A673 (cell line): Measurements from ENCODE around the gene IGF1R. TPM values are rescaled to one million over a fixed set of nuclear protein-coding genes. Genes with fewer than 3 reads are reported as not detected.

Experiments used
- BruUV-seq: library from RNA; stranded (reverse); fragments of 400-500 nt; replicated peaks from 2 replicates; lab custom pipeline; 2021; lab: Mats Ljungman, UMichigan
- CTCF ChIA-PET: fragments of 300-600 bp; sonication (Branson Sonifier 250); formaldehyde crosslinking; loops from one replicate; lab custom pipeline; 2022; ENCODE audit warnings: antibody characterized with exemption; lab: Charles Lee
- POLR2A ChIA-PET: fragments of 300-600 bp; sonication (Branson Sonifier 250); formaldehyde crosslinking; loops from one replicate; lab custom pipeline; 2022; ENCODE audit warnings: antibody characterized with exemption; ENCODE audit not compliant: low non-redundant PET; lab: Charles Lee
- DNase-seq: peaks from one replicate; pipeline ENCODE4 v3.0.0-alpha.2; 2015; ENCODE audit warnings: low spot score
- H3K27ac ChIP-seq: fragments of 200-600 bp; sonication (generic); 2 replicates; pipeline ENCODE4 v1.5.1; 2016; ENCODE audit warnings: mixed run types, low read depth, mild to moderate bottlenecking, mixed read lengths, antibody characterized with exemption, low read length; ENCODE audit not compliant: poor library complexity, severe bottlenecking
- H3K27me3 ChIP-seq: fragments of 200-600 bp; sonication (generic); replicated peaks from 2 replicates; pipeline ENCODE4 v1.6.1; 2017; ENCODE audit warnings: mixed run types, low read depth, mild to moderate bottlenecking, mixed read lengths, antibody characterized with exemption, low read length; ENCODE audit not compliant: insufficient read depth, poor library complexity
- H3K36me3 ChIP-seq: fragments of 200-600 bp; sonication (generic); 2 replicates; pipeline ENCODE4 v1.6.1; 2016; ENCODE audit warnings: mixed run types, mild to moderate bottlenecking, mixed read lengths, antibody characterized with exemption, low read length; ENCODE audit not compliant: insufficient read depth, poor library complexity, severe bottlenecking
- H3K4me1 ChIP-seq: fragments of 200-600 bp; sonication (generic); 2 replicates; pipeline ENCODE4 v1.6.1; 2017; ENCODE audit warnings: mixed run types, mild to moderate bottlenecking, mixed read lengths, antibody characterized with exemption, low read length; ENCODE audit not compliant: insufficient read depth, poor library complexity, severe bottlenecking
- H3K4me3 ChIP-seq: fragments of 200-600 bp; sonication (generic); 2 replicates; pipeline ENCODE4 v1.5.1; 2016; ENCODE audit warnings: low read depth, mixed run types, mild to moderate bottlenecking, mixed read lengths, low read length; ENCODE audit not compliant: poor library complexity, severe bottlenecking
- H3K9me3 ChIP-seq: fragments of 200-600 bp; sonication (generic); 2 replicates; pipeline ENCODE4 v1.6.1; 2016; ENCODE audit warnings: mixed run types, low read depth, mild to moderate bottlenecking, mixed read lengths, antibody characterized with exemption, low read length; ENCODE audit not compliant: poor library complexity, severe bottlenecking
- CTCF ChIP-seq: fragments of 300-800, 200-600 bp; sonication (generic); conservative IDR thresholded peaks from 2 replicates; pipeline ENCODE4 v1.5.1; 2017; ENCODE audit warnings: low read depth, mild to moderate bottlenecking, antibody characterized with exemption, low read length, moderate library complexity, mixed read lengths
- EZH2 ChIP-seq: fragments of 200-600 bp; sonication (generic); IDR thresholded peaks from 2 replicates; pipeline ENCODE4 v1.6.1; 2017; ENCODE audit warnings: borderline replicate concordance, low read depth, mild to moderate bottlenecking, mixed read lengths, antibody characterized with exemption, low read length; ENCODE audit not compliant: poor library complexity, severe bottlenecking
- intact Hi-C: fragments of 100-400 bp; cut with micrococcal nuclease; formaldehyde crosslinking; loops from one replicate; pipeline ENCODE4 v1.10.0; 2022; ENCODE audit not compliant: unreplicated experiment
- total RNA-seq: library from RNA; stranded (reverse); gene quantifications from 2 replicates; pipeline ENCODE4 v1.2.3, GENCODE V29; 2021

IGF1R gene
- total RNA-seq, 1 experiment from 2014 or later, result 34.9 TPM

- intact Hi-C loops, result no loop called here
- BruUV-seq, result no TSS peak
- TF ChIP-seq EZH2 (no peak), CTCF (no peak)
- H3K27me3 ChIP-seq, result no peaks in the 10 kb centered on the region
- ChIA-PET CTCF (no interaction called here), POLR2A (no interaction called here)
- no peaks in the 10 kb centered on the region for H3K9me3 ChIP-seq
- DNase-seq, result no peak
- H3K4me3 ChIP-seq, result no peak overlapping the region
- no peak overlapping the region for H3K27ac ChIP-seq
- H3K4me1 ChIP-seq, result peaks cover 13% of the 10 kb centered on the region
- no peaks in the 10 kb centered on the region for H3K36me3 ChIP-seq
These were observed 119.4 kb downstream of the IGF1R start for GRCh38 chr15:98767692-98768091.

- Histone ChIP-seq H3K27ac (no peak overlapping the region), H3K9me3 (no peaks in the 10 kb centered on the region), H3K27me3 (no peaks in the 10 kb centered on the region), H3K4me3 (no peak overlapping the region), H3K4me1 (peaks cover 25% of the 10 kb centered on the region), H3K36me3 (no peaks in the 10 kb centered on the region)
- ChIA-PET POLR2A (no interaction called here), CTCF (no interaction called here)
- intact Hi-C loops, result loop anchor here (10.0 kb wide), 1 partner anchor 285 kb away; no protein-coding TSS in a partner anchor
- DNase-seq, result no peak
- BruUV-seq, result no TSS peak
- TF ChIP-seq EZH2, result no peak
- TF ChIP-seq CTCF, result no peak
These were observed 121.5 kb downstream of the IGF1R start for GRCh38 chr15:98769867-98770266.

GRCh38 chr15:98770984-98771383 is 122.6 kb downstream of the IGF1R start:
- BruUV-seq, result no TSS peak
- Histone ChIP-seq H3K27ac (no peak overlapping the region), H3K27me3 (no peaks in the 10 kb centered on the region), H3K9me3 (no peaks in the 10 kb centered on the region), H3K4me1 (peaks cover 25% of the 10 kb centered on the region), H3K4me3 (no peak overlapping the region), H3K36me3 (no peaks in the 10 kb centered on the region)
- intact Hi-C loops, result loop anchor here (10.0 kb wide), 1 partner anchor 284 kb away; no protein-coding TSS in a partner anchor
- ChIA-PET CTCF (no interaction called here), POLR2A (no interaction called here)
- TF ChIP-seq CTCF (no peak), EZH2 (no peak)
- DNase-seq, result no peak
